ENCODE data around the gene KIF18A. TPM values are rescaled to one million over a fixed set of nuclear protein-coding genes. Genes with fewer than 3 reads are reported as not detected.
A peak's percentile ranks its signal among the peaks of the same experiment; 100 is the strongest.

KIF18A gene
- total RNA-seq, 1 experiment from 2014 or later, result 57.3 TPM

DNA sequence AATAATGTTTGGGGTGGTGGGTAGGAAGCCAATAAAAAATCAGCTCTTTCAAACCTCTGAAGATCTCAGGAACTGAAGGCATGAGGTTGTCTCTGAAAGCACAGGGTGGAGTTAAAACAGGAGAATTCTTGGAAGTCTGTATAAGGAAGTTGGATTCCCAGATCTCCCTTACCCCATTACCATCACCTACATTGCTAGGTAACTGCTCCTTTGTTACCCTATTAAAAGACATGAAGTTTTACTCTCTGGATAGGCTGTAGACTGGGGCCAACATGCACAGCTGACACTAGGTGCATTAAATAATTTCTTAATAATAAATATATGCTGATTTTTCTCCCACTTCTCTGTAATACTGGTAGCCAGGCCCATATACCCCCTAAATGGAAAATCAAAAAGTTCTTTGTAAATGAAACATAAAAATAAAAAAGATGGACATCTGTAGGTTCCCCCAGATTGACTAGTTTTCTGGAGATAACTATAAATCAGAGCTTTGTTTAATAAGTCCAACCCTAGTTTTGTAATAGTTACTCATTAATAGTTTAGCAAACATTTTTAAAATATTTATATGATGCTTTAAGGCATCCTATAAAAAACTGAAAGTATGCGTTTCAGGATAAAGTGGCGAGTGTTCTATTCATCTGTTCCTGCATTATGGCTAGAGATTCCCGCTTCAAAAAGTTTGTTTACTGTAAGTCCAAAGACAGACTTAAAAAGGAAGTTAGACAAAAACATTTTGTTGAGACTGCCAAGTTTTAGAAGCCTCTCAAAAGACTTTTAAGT, 63.8 kb downstream of the KIF18A start:
- DNase-seq (ENCODE audit: low read depth), result no peak

DNA sequence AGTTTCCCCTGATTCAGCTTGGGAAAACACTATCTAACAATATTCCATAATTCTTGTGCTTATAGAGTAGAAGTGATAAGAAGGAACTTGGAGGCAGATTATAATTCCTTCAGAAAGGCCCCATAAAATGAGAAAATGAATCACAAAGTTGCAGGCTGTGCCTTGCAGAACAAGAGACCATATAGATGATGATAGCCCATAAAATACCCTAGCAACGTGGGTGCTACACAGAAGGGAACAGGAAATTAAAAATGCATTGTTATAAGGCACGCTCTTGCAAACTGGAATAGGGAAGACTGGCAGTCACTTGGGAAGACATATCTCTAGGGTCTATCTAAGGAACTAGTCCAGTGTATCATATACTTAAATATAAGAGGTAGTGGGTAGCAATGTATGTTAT, 67.6 kb downstream of the KIF18A start:
- no peak for DNase-seq (ENCODE audit: low read depth)

GRCh38 chr11:28038775-28039174, 69.2 kb downstream of the KIF18A start:
- no peak for DNase-seq (ENCODE audit: low read depth)

DNA sequence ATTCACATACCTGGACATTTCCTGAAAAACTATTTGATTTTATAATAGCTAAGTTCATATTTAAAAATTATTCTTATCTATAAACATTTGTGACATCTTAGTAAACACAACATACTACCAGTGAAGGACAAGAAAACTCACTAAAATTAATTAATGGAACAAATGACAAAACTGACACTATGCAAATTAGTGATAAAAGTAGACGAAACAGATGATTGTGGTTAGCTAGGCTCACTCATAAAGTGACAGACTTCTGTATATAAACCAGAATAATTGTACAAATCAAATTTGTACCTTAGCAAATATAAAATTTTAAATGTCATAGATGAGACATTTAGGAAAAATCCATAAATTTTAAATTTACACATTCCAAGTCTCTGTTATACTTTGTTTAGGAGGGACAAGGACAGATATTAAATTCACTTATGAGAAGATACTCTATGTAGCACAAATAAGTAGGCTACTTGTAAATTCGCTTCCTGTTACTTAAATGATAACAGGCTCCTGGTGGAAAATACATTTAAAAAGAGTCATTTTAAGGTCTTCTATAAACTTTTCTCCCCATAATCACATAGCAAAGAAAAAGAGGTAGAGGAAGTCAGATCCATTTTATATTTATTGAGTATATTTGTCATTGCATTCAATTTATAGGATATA, 81.2 kb downstream of the KIF18A start:
- no peak for DNase-seq (ENCODE audit: low read depth)

- peak; percentile 8 for DNase-seq (ENCODE audit: low read depth)
Observed at GRCh38 chr11:28017816-28018215, 90.1 kb downstream of the KIF18A start.

DNA sequence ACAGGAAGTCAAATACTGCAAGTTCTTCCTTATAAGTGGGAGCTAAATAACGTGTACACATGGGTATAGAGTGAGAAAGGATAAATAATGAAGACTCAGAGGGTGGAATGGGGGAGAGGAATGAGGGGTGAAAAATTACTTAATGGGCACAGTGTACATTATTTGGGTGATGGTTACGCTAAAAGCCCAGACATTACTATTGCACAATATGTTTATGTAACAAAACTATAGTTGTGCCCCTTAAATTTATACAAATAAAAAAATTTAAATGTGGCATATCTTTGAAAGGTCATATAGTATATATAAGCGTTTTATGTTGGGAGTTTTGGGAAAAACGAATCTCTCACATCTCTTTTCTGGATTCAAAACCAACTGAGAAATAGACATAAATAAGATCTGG, 96.1 kb downstream of the KIF18A start:
- DNase-seq (ENCODE audit: low read depth), result no peak

GRCh38 chr11:28009996-28010395, 98.0 kb downstream of the KIF18A start:
- DNase-seq (ENCODE audit: low read depth), result no peak

GRCh38 chr11:28009388-28009787, 98.6 kb downstream of the KIF18A start:
- peak; percentile 53 for DNase-seq (ENCODE audit: low read depth)

DNA sequence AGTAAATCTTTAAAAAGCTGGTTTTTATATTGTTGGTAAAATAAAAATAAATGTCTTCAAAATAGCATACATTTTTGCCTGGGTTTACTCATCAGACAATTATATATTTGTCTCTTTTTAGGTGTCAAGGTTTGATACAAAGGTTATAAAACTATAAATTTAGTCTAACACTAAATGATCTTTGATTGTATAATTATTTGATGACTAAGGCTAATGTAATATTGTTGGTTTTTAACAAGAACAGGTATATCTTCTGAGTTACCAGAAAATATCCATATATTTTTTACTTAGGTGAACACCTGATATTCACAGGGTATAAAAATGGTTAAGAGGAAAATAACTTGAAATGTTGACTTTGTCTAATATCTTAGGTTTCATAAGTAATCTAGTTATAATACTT, 104.3 kb downstream of the KIF18A start:
- no peak for DNase-seq (ENCODE audit: low read depth)

GRCh38 chr11:27998552-27998951, 109.4 kb downstream of the KIF18A start:
- DNase-seq (ENCODE audit: low read depth), result no peak

- DNase-seq (ENCODE audit: low read depth), result no peak
Observed at GRCh38 chr11:27997344-27997743, 110.6 kb downstream of the KIF18A start.

DNA sequence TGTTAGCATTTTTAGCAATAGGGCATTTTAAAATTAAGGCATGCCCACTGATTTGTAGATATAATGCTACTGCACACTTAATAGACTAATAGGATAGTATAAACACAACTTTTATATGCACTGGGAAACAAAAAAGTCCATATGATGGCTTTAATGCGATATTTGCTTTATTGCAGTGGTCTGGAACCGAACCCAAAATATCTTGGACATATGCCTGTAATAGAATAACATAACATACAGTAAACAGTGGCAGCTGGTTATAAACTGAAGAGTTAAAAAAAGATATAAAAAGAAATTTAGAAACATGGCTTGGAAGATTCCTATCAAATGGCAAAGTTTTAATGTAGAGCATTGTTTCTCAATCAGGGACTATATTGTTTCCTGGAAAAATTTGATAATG, 111.9 kb downstream of the KIF18A start:
- no peak for DNase-seq (ENCODE audit: low read depth)

DNA sequence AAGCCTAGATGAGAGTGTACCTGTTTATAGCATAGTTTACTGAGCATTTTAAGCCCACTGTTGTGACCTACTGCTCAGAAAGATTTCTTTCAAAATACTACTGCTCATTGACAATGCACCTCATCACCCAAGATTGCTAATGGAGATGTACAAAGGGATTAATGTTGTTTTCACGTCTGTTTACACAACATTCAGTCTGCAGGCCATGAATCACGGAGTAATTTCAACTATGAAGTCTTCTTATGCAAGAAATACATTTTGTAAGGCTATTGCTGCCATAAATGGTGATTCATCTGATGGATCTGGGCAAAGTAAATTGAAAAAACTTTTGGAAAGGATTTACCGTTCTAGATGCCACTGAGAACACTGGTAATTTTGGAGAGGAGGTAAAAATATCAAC, 112.9 kb downstream of the KIF18A start:
- no peak for DNase-seq (ENCODE audit: low read depth)

- DNase-seq (ENCODE audit: low read depth), result no peak
Observed at GRCh38 chr11:27991736-27992135, 116.2 kb downstream of the KIF18A start.

DNA sequence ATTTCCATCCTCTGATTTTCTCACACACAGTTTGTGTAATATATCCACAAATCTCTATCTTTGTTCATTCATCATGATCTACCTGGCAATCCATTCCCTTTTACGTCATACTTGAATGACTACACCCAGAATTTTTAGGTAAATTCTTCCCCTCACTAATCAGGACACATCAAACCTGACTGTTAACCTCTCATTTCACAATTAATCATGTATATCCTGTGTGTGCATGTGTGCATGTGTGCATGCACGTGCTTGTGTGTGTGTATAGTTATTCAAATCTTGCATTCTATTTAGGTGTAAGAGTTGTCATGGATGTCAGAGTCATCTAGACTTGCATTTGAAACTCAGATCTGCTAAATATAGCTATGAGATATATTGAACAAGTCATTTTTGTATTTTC, 130.4 kb downstream of the KIF18A start:
- DNase-seq (ENCODE audit: low read depth), result no peak

GRCh38 chr11:27977031-27977430, 130.9 kb downstream of the KIF18A start:
- DNase-seq (ENCODE audit: low read depth), result peak; percentile 56

DNA sequence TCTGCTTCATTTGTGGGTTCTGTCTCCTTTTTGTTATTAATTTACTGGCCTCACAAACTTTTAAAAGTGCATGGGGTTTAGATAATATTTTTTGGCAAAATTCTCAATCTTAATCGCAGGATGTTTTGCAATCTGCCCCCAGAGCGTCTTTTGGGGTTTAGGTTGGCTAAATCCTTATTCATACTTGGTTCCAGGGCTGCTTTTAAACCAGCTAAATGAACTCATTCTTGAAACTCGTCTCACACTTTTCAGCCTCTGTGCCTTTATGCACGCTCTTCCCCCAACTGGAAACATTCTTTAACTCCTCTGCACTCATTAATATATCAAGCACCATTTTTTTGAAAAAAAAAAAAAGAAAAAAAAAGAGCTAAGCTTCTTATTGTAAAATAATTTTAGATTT, 131.7 kb downstream of the KIF18A start:
- DNase-seq (ENCODE audit: low read depth), result peak; percentile 10

- no peak for DNase-seq (ENCODE audit: low read depth)
Observed at GRCh38 chr11:27973851-27974536, 134.0 kb downstream of the KIF18A start.

- DNase-seq (ENCODE audit: low read depth), result peak; percentile 54
Observed at GRCh38 chr11:27972522-27973170, 135.3 kb downstream of the KIF18A start.

GRCh38 chr11:27971171-27971570, 136.8 kb downstream of the KIF18A start:
- DNase-seq (ENCODE audit: low read depth), result peak; percentile 54
